SJCRH30 (cell line): ENCODE data around the gene DCLRE1C. TPM values are rescaled to one million over a fixed set of nuclear protein-coding genes. Genes with fewer than 3 reads are reported as not detected.
A peak's percentile ranks its signal among the peaks of the same experiment; 100 is the strongest.
"Not testable (repeated sequence)": the region's sequence is repeated elsewhere in the genome, so short reads cannot be mapped to it uniquely, and the experiment has no call there.

ENCODE experiments used
- DNase-seq, 2 experiments: peaks; one replicate each; pipeline ENCODE4 v3.0.0-alpha.2; 2015 to 2020
- H3K27ac ChIP-seq: fragments of 250-450 bp; sonication (Bioruptor Pico); 2 replicates; pipeline ENCODE4 v1.5.1; 2020; ENCODE audit warnings: mild to moderate bottlenecking, moderate library complexity
- H3K27me3 ChIP-seq: fragments of 250-450 bp; sonication (Bioruptor Pico); 2 replicates; pipeline ENCODE4 v1.5.1; 2020; ENCODE audit warnings: mild to moderate bottlenecking, moderate library complexity
- H3K36me3 ChIP-seq: fragments of 250-450 bp; sonication (Bioruptor Pico); 2 replicates; pipeline ENCODE4 v1.5.1; 2020; ENCODE audit warnings: mild to moderate bottlenecking, moderate library complexity
- H3K4me1 ChIP-seq: fragments of 250-450 bp; sonication (Bioruptor Pico); 2 replicates; pipeline ENCODE4 v1.5.1; 2020; ENCODE audit warnings: mild to moderate bottlenecking, moderate library complexity
- H3K4me3 ChIP-seq: fragments of 250-450 bp; sonication (Bioruptor Pico); 2 replicates; pipeline ENCODE4 v1.5.1; 2020; ENCODE audit warnings: mild to moderate bottlenecking, moderate library complexity
- H3K9me3 ChIP-seq: fragments of 250-450 bp; sonication (Bioruptor Pico); replicated peaks from 2 replicates; pipeline ENCODE4 v1.5.1; 2020; ENCODE audit warnings: mild to moderate bottlenecking, moderate library complexity
- total RNA-seq: library from RNA; depleted of rRNA; stranded (reverse); fragments of >200 nt; shearing (Covaris generic); gene quantifications from 2 replicates; pipeline ENCODE4 v1.2.3, GENCODE V29; 2014

Gene DCLRE1C
- total RNA-seq, 1 experiment from 2014 or later = 14.9 TPM

GRCh38 chr10:14958872-14959220, 5.0 kb upstream of the DCLRE1C start:
- no peaks in the 10 kb centered on the region for H3K9me3 ChIP-seq
- no peak for DNase-seq
- no peaks in the 10 kb centered on the region for H3K27me3 ChIP-seq
- H3K36me3 ChIP-seq = no peaks in the 10 kb centered on the region
- H3K27ac ChIP-seq = peak overlapping the region; percentile 81; the same call in 1 of the 2 replicates
- H3K4me1 ChIP-seq = no peaks in the 10 kb centered on the region; the same call in 1 of the 2 replicates
- H3K4me3 ChIP-seq = peak overlapping the region; percentile 71

GRCh38 chr10:14954934-14955333, 1.0 kb upstream of the DCLRE1C start:
- no peak for DNase-seq
- no peaks in the 10 kb centered on the region for H3K9me3 ChIP-seq
- H3K4me1 ChIP-seq = no peaks in the 10 kb centered on the region; the same call in 1 of the 2 replicates
- peak overlapping the region; percentile 74 for H3K27ac ChIP-seq
- H3K27me3 ChIP-seq = no peaks in the 10 kb centered on the region
- no peaks in the 10 kb centered on the region for H3K36me3 ChIP-seq
- H3K4me3 ChIP-seq = peak overlapping the region; percentile 81

- Histone ChIP-seq H3K4me3 (peak overlapping the region; percentile 81), H3K36me3 (no peaks in the 10 kb centered on the region), H3K27me3 (no peaks in the 10 kb centered on the region), H3K27ac (peak overlapping the region; percentile 74), H3K4me1 (no peaks in the 10 kb centered on the region), H3K9me3 (no peaks in the 10 kb centered on the region)
- DNase-seq = peak in 1 of 2 experiments; percentile 55
Measured at GRCh38 chr10:14953424-14954000, 384 bp downstream of the DCLRE1C start.

GRCh38 chr10:14952851-14953423, 959 bp downstream of the DCLRE1C start:
- H3K9me3 ChIP-seq = no peaks in the 10 kb centered on the region
- peak in 1 of 2 experiments; percentile 30 for DNase-seq
- H3K27ac ChIP-seq = peak overlapping the region; percentile 74
- H3K36me3 ChIP-seq = peaks cover 4% of the 10 kb centered on the region
- H3K4me3 ChIP-seq = peak overlapping the region; percentile 81
- H3K27me3 ChIP-seq = no peaks in the 10 kb centered on the region
- no peaks in the 10 kb centered on the region for H3K4me1 ChIP-seq

- no peak overlapping the region for H3K27ac ChIP-seq
- no peak overlapping the region for H3K4me3 ChIP-seq
- H3K36me3 ChIP-seq = peaks cover 13% of the 10 kb centered on the region
- no peaks in the 10 kb centered on the region for H3K9me3 ChIP-seq
- no peak for DNase-seq
- no peaks in the 10 kb centered on the region for H3K4me1 ChIP-seq
- no peaks in the 10 kb centered on the region for H3K27me3 ChIP-seq
Measured at GRCh38 chr10:14949291-14949690, 4.6 kb downstream of the DCLRE1C start.

GRCh38 chr10:14947268-14947667, 6.6 kb downstream of the DCLRE1C start:
- Histone ChIP-seq H3K27me3 (no peaks in the 10 kb centered on the region), H3K36me3 (peaks cover 16% of the 10 kb centered on the region), H3K9me3 (no peaks in the 10 kb centered on the region), H3K27ac (no peak overlapping the region), H3K4me3 (no peak overlapping the region), H3K4me1 (no peaks in the 10 kb centered on the region)
- no peak for DNase-seq

GRCh38 chr10:14945108-14945507, 8.8 kb downstream of the DCLRE1C start:
- DNase-seq = no peak
- H3K9me3 ChIP-seq = no peaks in the 10 kb centered on the region
- H3K27ac ChIP-seq = no peak overlapping the region
- peaks cover 16% of the 10 kb centered on the region for H3K36me3 ChIP-seq
- H3K4me1 ChIP-seq = no peaks in the 10 kb centered on the region
- H3K27me3 ChIP-seq = no peaks in the 10 kb centered on the region
- H3K4me3 ChIP-seq = no peak overlapping the region

- not testable (repeated sequence) for H3K27ac ChIP-seq, H3K4me3 ChIP-seq, H3K27me3 ChIP-seq, H3K9me3 ChIP-seq, H3K4me1 ChIP-seq, DNase-seq
- H3K36me3 ChIP-seq = peaks cover 13% of the 10 kb centered on the region
Measured at GRCh38 chr10:14942950-14943338, 11.0 kb downstream of the DCLRE1C start.

- H3K4me3 ChIP-seq, H3K27ac ChIP-seq, DNase-seq, H3K4me1 ChIP-seq, H3K27me3 ChIP-seq, H3K36me3 ChIP-seq, H3K9me3 ChIP-seq: not testable (repeated sequence)
Measured at GRCh38 chr10:14942147-14942949, 11.5 kb downstream of the DCLRE1C start.

- H3K36me3 ChIP-seq, H3K4me1 ChIP-seq, H3K9me3 ChIP-seq, H3K27me3 ChIP-seq, DNase-seq, H3K4me3 ChIP-seq, H3K27ac ChIP-seq: not testable (repeated sequence)
Measured at GRCh38 chr10:14938971-14939370, 14.9 kb downstream of the DCLRE1C start.

- no peak overlapping the region for H3K27ac ChIP-seq
- H3K9me3 ChIP-seq = no peaks in the 10 kb centered on the region
- no peaks in the 10 kb centered on the region for H3K27me3 ChIP-seq
- no peak for DNase-seq
- H3K4me1 ChIP-seq = no peaks in the 10 kb centered on the region
- H3K36me3 ChIP-seq = peaks cover 3% of the 10 kb centered on the region; the same call in 1 of the 2 replicates
- H3K4me3 ChIP-seq = no peak overlapping the region
Measured at GRCh38 chr10:14936584-14936983, 17.3 kb downstream of the DCLRE1C start.

- DNase-seq = no peak
- H3K36me3 ChIP-seq = peaks cover 23% of the 10 kb centered on the region
- H3K4me1 ChIP-seq = no peaks in the 10 kb centered on the region
- no peaks in the 10 kb centered on the region for H3K9me3 ChIP-seq
- H3K27me3 ChIP-seq = no peaks in the 10 kb centered on the region
- H3K4me3 ChIP-seq = no peak overlapping the region
- no peak overlapping the region for H3K27ac ChIP-seq
Measured at GRCh38 chr10:14930610-14931009, 23.3 kb downstream of the DCLRE1C start.

- no peak for DNase-seq
- Histone ChIP-seq H3K36me3 (peaks cover 38% of the 10 kb centered on the region), H3K4me1 (no peaks in the 10 kb centered on the region), H3K27me3 (no peaks in the 10 kb centered on the region), H3K27ac (no peak overlapping the region), H3K4me3 (no peak overlapping the region), H3K9me3 (no peaks in the 10 kb centered on the region)
Measured at GRCh38 chr10:14926722-14927416, 27.0 kb downstream of the DCLRE1C start.

- H3K36me3 ChIP-seq = peaks cover 43% of the 10 kb centered on the region
Measured at GRCh38 chr10:14926061-14926470, 27.8 kb downstream of the DCLRE1C start.

GRCh38 chr10:14925268-14925667, 28.6 kb downstream of the DCLRE1C start:
- no peaks in the 10 kb centered on the region for H3K9me3 ChIP-seq
- no peak for DNase-seq
- H3K36me3 ChIP-seq = peaks cover 46% of the 10 kb centered on the region
- H3K4me3 ChIP-seq = no peak overlapping the region
- no peaks in the 10 kb centered on the region for H3K27me3 ChIP-seq
- H3K4me1 ChIP-seq = no peaks in the 10 kb centered on the region
- no peak overlapping the region for H3K27ac ChIP-seq

More at GRCh38 chr10:14926061-14926470, 27.8 kb downstream of the DCLRE1C start:
- Histone ChIP-seq H3K9me3 (no peaks in the 10 kb centered on the region), H3K4me1 (no peaks in the 10 kb centered on the region), H3K27ac (no peak overlapping the region), H3K27me3 (no peaks in the 10 kb centered on the region), H3K4me3 (no peak overlapping the region)
- DNase-seq = no peak
